K562 (cell line): ENCODE data around the gene RXRB. TPM values are rescaled to one million over a fixed set of nuclear protein-coding genes. Genes with fewer than 3 reads are reported as not detected.

Experiments
- CBFA2T2 ChIP-seq: fragments of 450-650 bp; conservative IDR thresholded peaks from 2 replicates; pipeline ENCODE4 v1.6.1; 2017; ENCODE audit warnings: mild to moderate bottlenecking
- CREM ChIP-seq: IDR thresholded peaks from 2 replicates; pipeline ENCODE4 v1.6.1; 2014; ENCODE audit warnings: antibody characterized with exemption, low read depth
- CTCF ChIP-seq, 3 experiments: IDR thresholded peaks in 2 of 3; conservative IDR thresholded peaks in 1 of 3; 2 replicates each; pipeline ENCODE4 v1.5.1; 2011 to 2012; ENCODE audit warnings: low read length in 3 of 3, mild to moderate bottlenecking in 3 of 3, control low read depth in 2 of 3, improper control_type of control experiment in 1 of 3, inconsistent platforms in 1 of 3, low read depth in 1 of 3, mixed read lengths in 1 of 3, moderate library complexity in 1 of 3; ENCODE audit not compliant: insufficient read depth in 2 of 3
- IRF9 ChIP-seq: fragments of 450-650 bp; IDR thresholded peaks from 2 replicates; pipeline ENCODE4 v1.6.1; 2016; ENCODE audit warnings: missing biosample characterization, missing genetic modification characterization
- MAZ ChIP-seq, 2 experiments: fragments of 450-650 bp in 1 of 2; sonication (generic) in 1 of 2; formaldehyde crosslinking; IDR thresholded peaks in 1 of 2; conservative IDR thresholded peaks in 1 of 2; 2 replicates each; pipeline versions ENCODE4 v1.4.0 to v1.5.0; 2020; ENCODE audit warnings: mild to moderate bottlenecking in 1 of 2, missing genetic modification reagents in 1 of 2
- PHB2 ChIP-seq: fragments of 450-650 bp; IDR thresholded peaks from 2 replicates; pipeline ENCODE4 v1.6.1; 2017; ENCODE audit warnings: low read depth
- SIN3B ChIP-seq: fragments of 450-650 bp; IDR thresholded peaks from 2 replicates; pipeline ENCODE4 v1.6.1; 2017; ENCODE audit warnings: low read depth, mild to moderate bottlenecking, moderate library complexity
- SMAD1 ChIP-seq: fragments of 150-350 bp; IDR thresholded peaks from 2 replicates; pipeline ENCODE4 v1.6.1; 2014; ENCODE audit warnings: low read length, low read depth; ENCODE audit not compliant: partially characterized antibody
- TEAD2 ChIP-seq: fragments of 450-650 bp; IDR thresholded peaks from 2 replicates; pipeline ENCODE4 v1.6.1; 2016; ENCODE audit warnings: missing genetic modification characterization, control low read depth, missing compliant biosample characterization
- polyA plus RNA-seq, 8 experiments: library from polyadenylated mRNA; depleted of rRNA in 4 of 8; stranded (reverse) in 5 of 8; unstranded in 3 of 8; fragments of >200 nt; fragmentation: Nextera tagmentation in 2 of 8; fragmentation: Illumina TruSeq in 1 of 8; extraction: Ambion mirVana in 2 of 8; extraction: Trizol in 1 of 8; gene quantifications; 2 replicates each; pipeline versions ENCODE4 v1.2.1 to v1.2.3, GENCODE V29; 2011 to 2014; ENCODE audit warnings: inconsistent platforms in 1 of 8, missing spikeins in 1 of 8
- total RNA-seq, 7 experiments: library from RNA; depleted of rRNA in 6 of 7; stranded (reverse); fragments of >200 nt in 6 of 7; fragmentation: Illumina TruSeq in 2 of 7; extraction: Trizol in 2 of 7; gene quantifications; 2 replicates each; pipeline versions ENCODE4 v1.2.1 to v1.2.3, GENCODE V29; 2011 to 2021; ENCODE audit warnings: low replicate concordance in 1 of 7
- TF ChIP-seq, protein P1 (sequence below): fragments of 450-650 bp; IDR thresholded peaks from 2 replicates; pipeline ENCODE4 v1.7.1; 2018; ENCODE audit warnings: mild to moderate bottlenecking, low read depth; ENCODE audit not compliant: partially characterized antibody
- TF ChIP-seq, protein P2 (sequence below), 2 experiments: fragments of 450-650 bp in 1 of 2; IDR thresholded peaks; 2 replicates each; pipeline ENCODE4 v1.6.1; 2011 to 2017; ENCODE audit warnings: low read depth in 2 of 2, antibody characterized with exemption in 1 of 2, borderline replicate concordance in 1 of 2, low read length in 1 of 2, mild to moderate bottlenecking in 1 of 2, mixed read lengths in 1 of 2; ENCODE audit not compliant: control insufficient read depth in 1 of 2
- TF ChIP-seq, protein P3 (sequence below): fragments of 450-650 bp; conservative IDR thresholded peaks from 2 replicates; pipeline ENCODE4 v1.6.1; 2016; ENCODE audit warnings: missing genetic modification characterization, low read depth, mild to moderate bottlenecking, missing compliant biosample characterization, moderate library complexity
- TF ChIP-seq, protein P4 (sequence below): fragments of 250-450 bp; sonication (Bioruptor Pico); IDR thresholded peaks from 2 replicates; pipeline ENCODE4 v1.5.0; 2020; ENCODE audit warnings: mild to moderate bottlenecking, borderline replicate concordance

The RXRB gene
- total and polyA plus RNA-seq, 9 of the 15 experiments (the other 6 are each of a cell fraction or from before 2014, with no cell fraction given): 0.76 to 35.5 (median 18.4) TPM

GRCh38 chr6:33204415-33205190 is 4.1 kb upstream of the RXRB start, which contains the start of gene HSD17B8 (continued):
- TF ChIP-seq, protein P1, sequence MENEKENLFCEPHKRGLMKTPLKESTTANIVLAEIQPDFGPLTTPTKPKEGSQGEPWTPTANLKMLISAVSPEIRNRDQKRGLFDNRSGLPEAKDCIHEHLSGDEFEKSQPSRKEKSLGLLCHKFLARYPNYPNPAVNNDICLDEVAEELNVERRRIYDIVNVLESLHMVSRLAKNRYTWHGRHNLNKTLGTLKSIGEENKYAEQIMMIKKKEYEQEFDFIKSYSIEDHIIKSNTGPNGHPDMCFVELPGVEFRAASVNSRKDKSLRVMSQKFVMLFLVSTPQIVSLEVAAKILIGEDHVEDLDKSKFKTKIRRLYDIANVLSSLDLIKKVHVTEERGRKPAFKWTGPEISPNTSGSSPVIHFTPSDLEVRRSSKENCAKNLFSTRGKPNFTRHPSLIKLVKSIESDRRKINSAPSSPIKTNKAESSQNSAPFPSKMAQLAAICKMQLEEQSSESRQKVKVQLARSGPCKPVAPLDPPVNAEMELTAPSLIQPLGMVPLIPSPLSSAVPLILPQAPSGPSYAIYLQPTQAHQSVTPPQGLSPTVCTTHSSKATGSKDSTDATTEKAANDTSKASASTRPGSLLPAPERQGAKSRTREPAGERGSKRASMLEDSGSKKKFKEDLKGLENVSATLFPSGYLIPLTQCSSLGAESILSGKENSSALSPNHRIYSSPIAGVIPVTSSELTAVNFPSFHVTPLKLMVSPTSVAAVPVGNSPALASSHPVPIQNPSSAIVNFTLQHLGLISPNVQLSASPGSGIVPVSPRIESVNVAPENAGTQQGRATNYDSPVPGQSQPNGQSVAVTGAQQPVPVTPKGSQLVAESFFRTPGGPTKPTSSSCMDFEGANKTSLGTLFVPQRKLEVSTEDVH: peak; percentile 72
- TF ChIP-seq, protein P2, sequence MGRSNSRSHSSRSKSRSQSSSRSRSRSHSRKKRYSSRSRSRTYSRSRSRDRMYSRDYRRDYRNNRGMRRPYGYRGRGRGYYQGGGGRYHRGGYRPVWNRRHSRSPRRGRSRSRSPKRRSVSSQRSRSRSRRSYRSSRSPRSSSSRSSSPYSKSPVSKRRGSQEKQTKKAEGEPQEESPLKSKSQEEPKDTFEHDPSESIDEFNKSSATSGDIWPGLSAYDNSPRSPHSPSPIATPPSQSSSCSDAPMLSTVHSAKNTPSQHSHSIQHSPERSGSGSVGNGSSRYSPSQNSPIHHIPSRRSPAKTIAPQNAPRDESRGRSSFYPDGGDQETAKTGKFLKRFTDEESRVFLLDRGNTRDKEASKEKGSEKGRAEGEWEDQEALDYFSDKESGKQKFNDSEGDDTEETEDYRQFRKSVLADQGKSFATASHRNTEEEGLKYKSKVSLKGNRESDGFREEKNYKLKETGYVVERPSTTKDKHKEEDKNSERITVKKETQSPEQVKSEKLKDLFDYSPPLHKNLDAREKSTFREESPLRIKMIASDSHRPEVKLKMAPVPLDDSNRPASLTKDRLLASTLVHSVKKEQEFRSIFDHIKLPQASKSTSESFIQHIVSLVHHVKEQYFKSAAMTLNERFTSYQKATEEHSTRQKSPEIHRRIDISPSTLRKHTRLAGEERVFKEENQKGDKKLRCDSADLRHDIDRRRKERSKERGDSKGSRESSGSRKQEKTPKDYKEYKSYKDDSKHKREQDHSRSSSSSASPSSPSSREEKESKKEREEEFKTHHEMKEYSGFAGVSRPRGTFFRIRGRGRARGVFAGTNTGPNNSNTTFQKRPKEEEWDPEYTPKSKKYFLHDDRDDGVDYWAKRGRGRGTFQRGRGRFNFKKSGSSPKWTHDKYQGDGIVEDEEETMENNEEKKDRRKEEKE (IDR thresholded peaks at IDR 0.05; ENCODE audit: borderline replicate concordance in 1 of 2, control insufficient read depth in 1 of 2, low read depth in 2 of 2, low read length in 1 of 2): no peak
- TF ChIP-seq IRF9 (tag) (no peak), CTCF (IDR thresholded peaks at IDR 0.05 in 2 of 3, conservative IDR thresholded peaks at IDR 0.05 in 1 of 3; ENCODE audit: insufficient read depth in 2 of 3, low read depth in 1 of 3, low read length in 3 of 3) (no peak), MAZ (CRISPR knock-in tag; conservative IDR thresholded peaks at IDR 0.05 in 1 of 2, IDR thresholded peaks at IDR 0.05 in 1 of 2) (peak in 1 of 2 experiments; percentile 57; a peak in 2 of 4 replicates), SIN3B (peak; percentile 58), CBFA2T2 (no peak; the same call in 1 of the 2 replicates), CREM (peak; percentile 45; the same call in 1 of the 2 replicates), TEAD2 (no peak), SMAD1 (no peak), PHB2 (no peak)
- TF ChIP-seq, protein P3, sequence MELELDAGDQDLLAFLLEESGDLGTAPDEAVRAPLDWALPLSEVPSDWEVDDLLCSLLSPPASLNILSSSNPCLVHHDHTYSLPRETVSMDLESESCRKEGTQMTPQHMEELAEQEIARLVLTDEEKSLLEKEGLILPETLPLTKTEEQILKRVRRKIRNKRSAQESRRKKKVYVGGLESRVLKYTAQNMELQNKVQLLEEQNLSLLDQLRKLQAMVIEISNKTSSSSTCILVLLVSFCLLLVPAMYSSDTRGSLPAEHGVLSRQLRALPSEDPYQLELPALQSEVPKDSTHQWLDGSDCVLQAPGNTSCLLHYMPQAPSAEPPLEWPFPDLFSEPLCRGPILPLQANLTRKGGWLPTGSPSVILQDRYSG (tag): no peak
- TF ChIP-seq, protein P4, sequence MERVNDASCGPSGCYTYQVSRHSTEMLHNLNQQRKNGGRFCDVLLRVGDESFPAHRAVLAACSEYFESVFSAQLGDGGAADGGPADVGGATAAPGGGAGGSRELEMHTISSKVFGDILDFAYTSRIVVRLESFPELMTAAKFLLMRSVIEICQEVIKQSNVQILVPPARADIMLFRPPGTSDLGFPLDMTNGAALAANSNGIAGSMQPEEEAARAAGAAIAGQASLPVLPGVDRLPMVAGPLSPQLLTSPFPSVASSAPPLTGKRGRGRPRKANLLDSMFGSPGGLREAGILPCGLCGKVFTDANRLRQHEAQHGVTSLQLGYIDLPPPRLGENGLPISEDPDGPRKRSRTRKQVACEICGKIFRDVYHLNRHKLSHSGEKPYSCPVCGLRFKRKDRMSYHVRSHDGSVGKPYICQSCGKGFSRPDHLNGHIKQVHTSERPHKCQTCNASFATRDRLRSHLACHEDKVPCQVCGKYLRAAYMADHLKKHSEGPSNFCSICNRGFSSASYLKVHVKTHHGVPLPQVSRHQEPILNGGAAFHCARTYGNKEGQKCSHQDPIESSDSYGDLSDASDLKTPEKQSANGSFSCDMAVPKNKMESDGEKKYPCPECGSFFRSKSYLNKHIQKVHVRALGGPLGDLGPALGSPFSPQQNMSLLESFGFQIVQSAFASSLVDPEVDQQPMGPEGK (CRISPR knock-in tag): no peak
